SU-DHL-6 (cell line): ENCODE measurements around the gene FSTL3.

Experiments
- H2AFZ ChIP-seq: fragments of 200-600 bp; sonication (generic); 2 replicates; pipeline ENCODE4 v1.6.1; 2014; ENCODE audit warnings: low read depth, mild to moderate bottlenecking, moderate library complexity, mixed read lengths, antibody characterized with exemption, low read length; ENCODE audit not compliant: severe bottlenecking
- H3F3A ChIP-seq: fragments of 200-600 bp; shearing (Covaris generic); 2 replicates; pipeline ENCODE4 v1.6.0; 2016; ENCODE audit warnings: antibody characterized with exemption, mild to moderate bottlenecking; ENCODE audit not compliant: insufficient read depth
- H3K27ac ChIP-seq: fragments of 200-600 bp; sonication (generic); 2 replicates; pipeline ENCODE4 v1.5.1; 2016; ENCODE audit warnings: low read depth, mild to moderate bottlenecking, low read length, moderate library complexity, mixed read lengths
- H3K27me3 ChIP-seq: fragments of 200-600 bp; sonication (generic), shearing (Covaris generic); 2 replicates; pipeline ENCODE4 v1.6.0; 2014; ENCODE audit warnings: mild to moderate bottlenecking, low read length
- H3K36me3 ChIP-seq: fragments of 200-600 bp; sonication (generic); 2 replicates; pipeline ENCODE4 v1.6.1; 2014; ENCODE audit warnings: mild to moderate bottlenecking, low read length, mixed read lengths
- H3K4me2 ChIP-seq: fragments of 300-600, 200-600 bp; shearing (Covaris generic), sonication (generic); 2 replicates; pipeline ENCODE4 v1.6.0; 2014; ENCODE audit warnings: low read length, low read depth, mild to moderate bottlenecking; ENCODE audit not compliant: poor library complexity, severe bottlenecking
- H3K4me3 ChIP-seq: fragments of 200-600 bp; sonication (generic); 2 replicates; pipeline ENCODE4 v1.5.1; 2014; ENCODE audit warnings: antibody characterized with exemption, low read length, mild to moderate bottlenecking, mixed read lengths; ENCODE audit not compliant: insufficient read depth, poor library complexity, severe bottlenecking
- H3K79me2 ChIP-seq: fragments of 200-600 bp; sonication (generic); 2 replicates; pipeline ENCODE4 v1.6.1; 2014; ENCODE audit warnings: mild to moderate bottlenecking, low read length, moderate library complexity; ENCODE audit not compliant: insufficient read depth
- H3K9ac ChIP-seq: fragments of 200-600 bp; sonication (generic); 2 replicates; pipeline ENCODE4 v1.7.0; 2014; ENCODE audit warnings: mild to moderate bottlenecking, low read length
- H3K9me2 ChIP-seq: fragments of 200-600 bp; sonication (generic); replicated peaks from 2 replicates; pipeline ENCODE4 v1.6.1; 2014; ENCODE audit warnings: low read length; ENCODE audit not compliant: insufficient read depth
- H3K9me3 ChIP-seq: fragments of 200-600 bp; sonication (generic); 2 replicates; pipeline ENCODE4 v1.6.1; 2014; ENCODE audit warnings: low read length, mixed read lengths; ENCODE audit not compliant: insufficient read depth
- H4K20me1 ChIP-seq: fragments of 200-600 bp; sonication (generic); 2 replicates; pipeline ENCODE4 v1.6.1; 2014; ENCODE audit warnings: low read depth, mild to moderate bottlenecking, antibody characterized with exemption, low read length, moderate library complexity, mixed read lengths
- CTCF ChIP-seq: fragments of 200-600 bp; sonication (generic); IDR thresholded peaks from one replicate; pipeline ENCODE4 v1.5.1; 2017; ENCODE audit warnings: antibody characterized with exemption, mild to moderate bottlenecking, low read length, moderate library complexity; ENCODE audit not compliant: insufficient read depth, poor library complexity, severe bottlenecking
- EZH2phosphoT487 ChIP-seq: fragments of 200-600 bp; sonication (generic), shearing (Covaris generic); conservative IDR thresholded peaks from 2 replicates; pipeline ENCODE4 v1.6.1; 2018; ENCODE audit warnings: mild to moderate bottlenecking, antibody characterized with exemption, low read length, moderate library complexity, mixed read lengths

The FSTL3 gene

GRCh38 chr19:644363-644762, 31.8 kb upstream of the FSTL3 start:
- Histone ChIP-seq H2AFZ (no peak overlapping the region), H3K9me3 (no peaks in the 10 kb centered on the region), H3K27me3 (no peaks in the 10 kb centered on the region), H3F3A (no peaks in the 10 kb centered on the region), H3K9me2 (no peaks in the 10 kb centered on the region), H3K4me2 (no peak overlapping the region), H3K79me2 (no peaks in the 10 kb centered on the region), H3K27ac (no peak overlapping the region), H3K4me3 (no peak overlapping the region), H4K20me1 (no peaks in the 10 kb centered on the region), H3K36me3 (no peaks in the 10 kb centered on the region), H3K9ac (no peak overlapping the region)
- TF ChIP-seq EZH2phosphoT487 (no peak), CTCF (no peak)

DNA sequence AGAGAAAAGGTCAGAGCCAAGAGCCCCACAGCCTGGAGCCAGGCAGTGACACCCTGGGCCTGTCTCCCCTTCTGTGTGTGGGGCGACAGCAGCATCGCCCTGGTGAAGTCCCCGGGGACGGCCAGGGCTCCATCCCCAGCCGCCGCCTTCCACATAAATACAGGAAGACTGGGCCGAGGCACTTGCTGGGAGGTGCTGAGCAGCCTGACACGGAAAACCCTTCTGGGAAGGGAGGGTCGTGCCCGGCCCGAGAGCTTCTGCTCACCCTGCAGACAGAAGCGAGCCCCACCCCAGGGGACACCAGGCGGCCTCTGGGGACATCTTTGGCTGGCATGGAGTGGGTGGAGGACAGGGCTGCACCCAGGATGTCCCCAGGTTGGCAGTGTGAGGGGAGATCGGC, 31.4 kb upstream of the FSTL3 start:
- Histone ChIP-seq H3K4me3 (no peak overlapping the region), H3K36me3 (no peaks in the 10 kb centered on the region), H3K9ac (no peak overlapping the region), H3K9me3 (no peaks in the 10 kb centered on the region), H3F3A (no peaks in the 10 kb centered on the region), H3K27ac (no peak overlapping the region), H2AFZ (no peak overlapping the region), H4K20me1 (no peaks in the 10 kb centered on the region), H3K9me2 (no peaks in the 10 kb centered on the region), H3K4me2 (no peak overlapping the region), H3K27me3 (no peaks in the 10 kb centered on the region), H3K79me2 (no peaks in the 10 kb centered on the region)
- TF ChIP-seq EZH2phosphoT487 = no peak
- TF ChIP-seq CTCF = no peak

DNA sequence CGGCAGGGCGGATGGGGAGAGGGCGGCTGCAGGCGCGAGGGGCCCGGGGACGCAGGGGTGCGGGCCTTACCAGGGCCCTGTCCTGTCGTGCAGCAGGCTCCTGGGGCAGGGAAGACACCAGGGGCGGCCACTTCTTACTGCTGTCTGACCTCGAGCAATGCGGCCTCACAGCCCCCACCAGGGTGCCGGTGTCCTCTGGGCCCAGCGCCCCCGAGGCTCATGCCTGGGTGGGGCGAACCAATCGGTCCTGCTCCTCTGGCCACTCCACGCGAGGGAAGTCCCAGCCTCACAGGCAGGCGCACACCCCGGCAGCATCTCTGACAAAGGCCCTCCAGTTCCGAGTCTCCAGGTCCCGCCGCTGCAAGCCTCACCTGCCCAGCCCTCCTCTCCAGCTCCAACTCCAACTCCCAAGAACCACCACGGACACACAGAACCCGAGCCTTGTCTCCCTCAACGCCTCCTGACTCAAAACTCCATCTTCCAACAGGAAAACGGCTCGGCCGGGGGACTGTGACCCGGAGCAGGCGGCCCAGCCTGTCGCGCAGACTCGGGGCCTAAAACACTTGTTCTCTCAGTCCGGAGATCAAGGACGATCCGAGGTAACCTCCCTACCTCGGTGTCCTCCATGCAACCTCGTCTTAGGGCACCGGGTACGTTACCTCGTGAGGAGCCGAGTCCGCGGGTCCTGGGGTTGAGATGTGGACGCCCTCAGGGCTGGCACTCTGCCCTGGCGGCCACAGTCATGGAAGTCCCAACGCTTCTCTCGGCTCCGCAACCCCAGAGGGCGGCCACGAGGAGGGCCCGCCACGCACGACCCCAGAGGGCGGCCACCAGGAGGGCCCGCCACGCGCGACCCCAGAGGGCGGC, 30.0 kb upstream of the FSTL3 start:
- Histone ChIP-seq H3K4me2 (no peak overlapping the region), H3K9me2 (no peaks in the 10 kb centered on the region), H3K79me2 (no peaks in the 10 kb centered on the region), H3K27ac (no peak overlapping the region), H3F3A (no peaks in the 10 kb centered on the region), H3K9ac (no peak overlapping the region), H3K4me3 (no peak overlapping the region), H3K9me3 (no peaks in the 10 kb centered on the region), H2AFZ (no peak overlapping the region), H3K27me3 (no peaks in the 10 kb centered on the region), H3K36me3 (no peaks in the 10 kb centered on the region), H4K20me1 (no peaks in the 10 kb centered on the region)
- no peak for TF ChIP-seq CTCF
- no peak for TF ChIP-seq EZH2phosphoT487
